ENCODE data around the gene BRD1.

DNA sequence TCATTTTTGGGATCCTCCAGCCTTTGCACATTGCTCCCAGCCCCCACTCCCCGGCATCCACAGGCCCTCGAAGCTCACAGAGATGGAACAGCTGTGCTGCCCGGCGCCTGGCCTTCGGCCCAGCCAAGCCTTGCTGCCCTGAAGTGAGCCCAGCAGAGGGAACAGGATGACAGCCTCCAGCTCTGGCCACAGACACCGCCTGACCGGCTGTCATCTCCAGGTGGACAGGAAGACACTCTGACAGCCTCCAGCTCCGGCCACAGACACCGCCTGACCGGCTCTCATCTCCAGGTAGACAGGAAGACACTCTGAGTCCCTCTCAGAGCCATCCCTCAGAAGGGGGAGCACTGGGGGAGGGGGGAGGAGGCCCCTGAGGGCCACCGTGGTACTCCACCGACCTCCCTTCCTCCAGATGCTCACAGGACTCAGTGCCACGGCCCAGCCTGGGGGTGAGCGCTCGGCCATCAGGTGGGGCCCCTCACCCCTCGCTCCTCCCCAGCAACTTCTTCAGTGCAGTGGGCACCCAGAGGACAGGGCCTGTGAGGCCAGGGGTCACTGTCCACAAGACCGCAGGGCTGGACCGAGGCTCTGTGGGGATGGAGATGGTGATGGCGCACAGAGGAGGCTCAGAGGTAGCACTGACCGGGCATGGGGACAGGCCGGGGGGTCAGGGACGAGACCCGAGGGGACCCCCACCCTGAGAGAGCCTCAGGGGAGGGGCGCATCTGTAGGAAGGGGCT is 58.6 kb downstream of the BRD1 start:
- no peak for TF ChIP-seq POLR2A (IDR thresholded peaks at IDR 0.05)
- TF ChIP-seq, protein P1, sequence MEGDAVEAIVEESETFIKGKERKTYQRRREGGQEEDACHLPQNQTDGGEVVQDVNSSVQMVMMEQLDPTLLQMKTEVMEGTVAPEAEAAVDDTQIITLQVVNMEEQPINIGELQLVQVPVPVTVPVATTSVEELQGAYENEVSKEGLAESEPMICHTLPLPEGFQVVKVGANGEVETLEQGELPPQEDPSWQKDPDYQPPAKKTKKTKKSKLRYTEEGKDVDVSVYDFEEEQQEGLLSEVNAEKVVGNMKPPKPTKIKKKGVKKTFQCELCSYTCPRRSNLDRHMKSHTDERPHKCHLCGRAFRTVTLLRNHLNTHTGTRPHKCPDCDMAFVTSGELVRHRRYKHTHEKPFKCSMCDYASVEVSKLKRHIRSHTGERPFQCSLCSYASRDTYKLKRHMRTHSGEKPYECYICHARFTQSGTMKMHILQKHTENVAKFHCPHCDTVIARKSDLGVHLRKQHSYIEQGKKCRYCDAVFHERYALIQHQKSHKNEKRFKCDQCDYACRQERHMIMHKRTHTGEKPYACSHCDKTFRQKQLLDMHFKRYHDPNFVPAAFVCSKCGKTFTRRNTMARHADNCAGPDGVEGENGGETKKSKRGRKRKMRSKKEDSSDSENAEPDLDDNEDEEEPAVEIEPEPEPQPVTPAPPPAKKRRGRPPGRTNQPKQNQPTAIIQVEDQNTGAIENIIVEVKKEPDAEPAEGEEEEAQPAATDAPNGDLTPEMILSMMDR (IDR thresholded peaks at IDR 0.05), result no peak

Data from uterus (tissue), 2 donors.